Urinary bladder (tissue), 4 donors: Measurements from ENCODE around the gene ZBTB39. TPM values are rescaled to one million over a fixed set of nuclear protein-coding genes. Genes with fewer than 3 reads are reported as not detected.
"Not testable (repeated sequence)": the region's sequence is repeated elsewhere in the genome, so short reads cannot be mapped to it uniquely, and the experiment has no call there.

Experiments
- DNase-seq: peaks from one replicate; pipeline ENCODE4 v3.0.0-alpha.2; 2015; ENCODE audit errors: extremely low spot score
- H3K27ac ChIP-seq: one replicate; pipeline ENCODE4 v1.5.1; 2013; ENCODE audit warnings: low read depth, mild to moderate bottlenecking, moderate library complexity
- H3K36me3 ChIP-seq: one replicate; pipeline ENCODE4 v1.6.1; 2013; ENCODE audit warnings: mild to moderate bottlenecking, moderate library complexity; ENCODE audit not compliant: insufficient read depth
- H3K4me1 ChIP-seq: one replicate; pipeline ENCODE4 v1.6.1; 2013; ENCODE audit warnings: mild to moderate bottlenecking, moderate library complexity; ENCODE audit not compliant: insufficient read depth
- H3K4me3 ChIP-seq: one replicate; pipeline ENCODE4 v1.5.1; 2013; ENCODE audit warnings: low read depth, low read length
- WGBS: extraction: QIAGEN DNeasy Blood & Tissue Kit; methylation state at CpG from one replicate; pipeline ENCODE4 v1.1.7; 2013; 5-methylcytosine and 5-hydroxymethylcytosine counted together
- polyA plus RNA-seq: library from polyadenylated mRNA; stranded (reverse); fragments of 200-250 nt; gene quantifications from one replicate; pipeline ENCODE4 v1.2.3, GENCODE V29; 2013
- total RNA-seq: library from RNA; depleted of rRNA; stranded (reverse); fragments of >200 nt; gene quantifications from one replicate; pipeline ENCODE4 v1.2.3, GENCODE V29; 2014
- donor health status: healthy with polysubstance abuse.
- donor health status: healthy.

Gene ZBTB39
- total and polyA plus RNA-seq, 2 donors = 4.1 to 6.8 TPM

DNA sequence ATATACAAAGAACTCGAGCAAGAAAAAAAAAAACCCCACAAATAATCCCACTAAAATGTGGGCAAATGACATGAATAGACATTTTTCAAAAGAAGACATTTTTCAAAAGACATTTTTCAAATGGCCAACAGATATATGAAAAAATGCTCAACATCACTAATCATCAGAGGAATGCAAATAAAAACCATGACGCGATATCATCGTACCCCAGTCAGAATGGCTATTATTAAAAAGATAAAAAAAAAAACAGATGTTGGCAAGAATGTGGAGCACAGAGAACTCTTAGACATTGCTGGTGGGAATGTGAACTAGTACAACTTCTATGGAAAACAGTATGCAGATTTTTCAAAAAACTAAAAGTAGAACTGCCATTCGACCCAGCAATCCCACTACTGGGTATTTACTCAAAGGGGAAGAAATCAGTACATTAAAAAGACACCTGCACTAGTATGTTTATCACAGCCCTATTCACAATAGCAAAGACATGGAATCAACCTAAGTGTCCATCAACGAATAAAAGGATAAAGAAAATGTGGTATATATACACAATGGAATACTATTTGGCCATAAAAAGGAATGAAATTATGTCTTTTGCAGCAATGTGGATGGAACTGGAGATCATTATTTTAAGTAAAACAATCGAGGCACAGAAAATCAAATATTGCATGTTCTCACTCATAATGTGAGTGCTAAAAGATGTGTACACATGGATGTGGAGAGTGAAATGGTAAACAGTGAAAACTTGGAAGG lies 16.3 kb downstream of the ZBTB39 start:
- no peaks in the 10 kb centered on the region for H3K4me1 ChIP-seq
- DNase-seq = no peak
- no peak overlapping the region for H3K27ac ChIP-seq
- H3K36me3 ChIP-seq = no peaks in the 10 kb centered on the region
- H3K4me3 ChIP-seq = no peak overlapping the region
- WGBS = 64% methylated on average over 7 of the region's 7 CpGs

DNA sequence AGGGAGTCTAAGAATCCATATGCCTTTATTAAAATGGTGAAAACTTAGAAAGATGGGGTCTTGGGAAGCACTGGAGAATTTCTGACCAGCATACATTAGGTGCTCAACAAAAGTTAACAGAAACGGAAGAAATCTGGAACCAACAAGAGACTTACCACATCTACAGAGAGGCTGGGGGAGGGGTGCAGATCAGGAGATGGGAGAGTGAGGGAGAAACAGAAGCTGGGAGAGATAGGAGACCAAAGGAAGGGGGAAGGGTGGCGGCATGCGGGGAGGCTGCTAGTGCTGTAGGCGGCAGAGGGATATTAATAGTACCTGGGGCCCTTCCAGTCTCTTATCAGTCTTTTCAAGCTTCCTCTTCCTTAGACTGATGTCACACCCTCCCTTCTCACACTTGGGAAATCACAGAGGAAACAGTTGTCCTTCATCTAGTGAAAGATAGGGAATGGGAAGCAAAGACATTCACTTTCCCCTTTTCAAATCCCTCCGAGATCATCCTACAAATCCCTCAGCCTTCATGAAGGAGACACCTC lies 18.1 kb downstream of the ZBTB39 start:
- H3K36me3 ChIP-seq = no peaks in the 10 kb centered on the region
- H3K4me1 ChIP-seq = no peaks in the 10 kb centered on the region
- DNase-seq = no peak
- H3K4me3 ChIP-seq = no peak overlapping the region
- no peak overlapping the region for H3K27ac ChIP-seq
- WGBS = 49% methylated on average over 5 of the region's 5 CpGs

DNA sequence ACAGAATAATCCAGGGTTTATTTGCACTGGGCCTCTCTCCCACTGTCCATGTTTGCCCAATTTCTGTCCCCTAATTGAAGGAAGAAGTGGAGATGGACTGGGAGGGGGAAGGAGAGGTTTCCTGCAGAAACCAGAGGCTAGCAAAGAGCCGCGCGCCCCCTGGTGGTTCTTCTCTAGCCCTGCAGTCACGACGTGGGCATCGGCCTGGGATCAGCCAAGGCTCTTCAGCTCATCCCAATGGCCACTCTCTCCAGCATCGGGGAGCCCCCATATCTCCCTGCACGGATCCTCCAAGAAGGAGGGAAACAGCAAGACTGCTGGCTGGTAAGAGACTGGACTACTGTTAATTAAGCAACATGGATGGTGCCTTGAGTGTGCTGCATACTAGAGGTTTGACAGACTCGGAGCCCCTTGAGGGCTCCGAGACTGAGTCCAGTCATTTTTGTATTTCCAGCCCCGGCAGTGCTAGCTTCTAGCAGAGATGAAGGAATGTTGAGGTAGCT lies 18.7 kb downstream of the ZBTB39 start:
- Histone ChIP-seq H3K27ac (no peak overlapping the region), H3K36me3 (no peaks in the 10 kb centered on the region), H3K4me1 (no peaks in the 10 kb centered on the region), H3K4me3 (no peak overlapping the region)
- 23% methylated on average over 11 of the region's 11 CpGs for WGBS
- DNase-seq = peak; percentile 41

DNA sequence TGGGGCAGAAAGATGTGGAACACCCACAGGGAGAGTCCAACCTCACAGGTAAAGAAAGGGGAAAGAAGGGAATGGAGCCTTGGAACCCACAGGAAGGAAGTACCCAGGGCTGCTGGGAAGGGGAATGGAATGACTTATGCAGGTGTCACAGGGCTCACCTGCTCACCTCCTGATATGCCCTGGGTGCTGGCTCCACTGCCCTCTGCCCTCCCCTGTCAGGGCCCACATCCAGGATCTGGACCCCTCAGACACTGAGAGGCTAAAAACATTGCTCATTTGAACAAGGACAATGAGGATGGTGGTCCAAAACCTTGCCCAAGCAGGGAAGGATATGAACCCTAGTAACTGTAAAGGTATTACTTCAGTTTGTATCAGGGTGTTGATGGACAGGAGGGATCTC lies 19.3 kb downstream of the ZBTB39 start:
- DNase-seq = no peak
- H3K4me3 ChIP-seq = no peak overlapping the region
- no peaks in the 10 kb centered on the region for H3K36me3 ChIP-seq
- H3K4me1 ChIP-seq = no peaks in the 10 kb centered on the region
- no peak overlapping the region for H3K27ac ChIP-seq

DNA sequence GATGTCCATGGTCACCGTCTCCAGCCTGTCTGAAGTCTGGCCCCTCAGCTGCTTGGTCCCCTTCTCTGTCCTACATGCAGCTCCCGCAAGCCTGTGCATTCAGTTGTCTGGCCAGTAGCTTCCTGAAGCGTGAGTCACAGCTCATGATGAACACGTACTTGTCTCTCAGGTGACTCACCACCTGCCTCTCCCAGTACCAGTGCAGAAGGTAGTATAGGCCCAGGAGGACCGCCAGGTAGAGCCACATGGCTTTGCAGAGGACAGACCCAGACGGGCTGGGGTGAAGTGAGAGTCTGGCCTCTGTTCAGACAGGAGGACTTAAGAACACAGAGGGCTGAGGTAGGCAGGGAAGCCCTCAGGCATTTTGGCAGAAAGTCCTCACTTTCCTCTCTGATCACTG lies 20.6 kb downstream of the ZBTB39 start:
- not testable (repeated sequence) for H3K27ac ChIP-seq, H3K4me1 ChIP-seq, H3K4me3 ChIP-seq, DNase-seq, H3K36me3 ChIP-seq
- 64% methylated on average over 5 of the region's 6 CpGs for WGBS

DNA sequence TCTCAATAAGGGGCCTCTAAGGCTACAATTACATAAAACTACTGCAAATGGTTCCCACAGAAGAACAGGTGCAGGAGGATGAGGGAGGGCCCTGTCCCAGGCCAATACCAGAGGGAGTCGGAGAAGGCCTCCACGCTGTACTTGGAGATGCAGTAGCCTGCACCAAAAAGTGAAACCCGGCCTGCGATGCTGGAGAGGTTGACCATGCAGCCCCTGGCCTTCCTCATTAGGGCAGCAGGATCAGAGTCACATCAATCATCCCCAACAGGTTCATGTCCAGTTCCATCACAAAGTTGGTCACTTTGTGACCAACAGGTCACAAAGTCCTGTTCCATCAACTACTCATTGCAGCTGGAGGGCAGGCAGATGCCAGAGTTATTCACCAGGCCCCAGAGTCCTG lies 23.0 kb downstream of the ZBTB39 start:
- H3K4me3 ChIP-seq = no peak overlapping the region
- H3K27ac ChIP-seq = no peak overlapping the region
- no peaks in the 10 kb centered on the region for H3K4me1 ChIP-seq
- 97% methylated on average over 4 of the region's 4 CpGs for WGBS
- H3K36me3 ChIP-seq = no peaks in the 10 kb centered on the region
- DNase-seq = no peak

DNA sequence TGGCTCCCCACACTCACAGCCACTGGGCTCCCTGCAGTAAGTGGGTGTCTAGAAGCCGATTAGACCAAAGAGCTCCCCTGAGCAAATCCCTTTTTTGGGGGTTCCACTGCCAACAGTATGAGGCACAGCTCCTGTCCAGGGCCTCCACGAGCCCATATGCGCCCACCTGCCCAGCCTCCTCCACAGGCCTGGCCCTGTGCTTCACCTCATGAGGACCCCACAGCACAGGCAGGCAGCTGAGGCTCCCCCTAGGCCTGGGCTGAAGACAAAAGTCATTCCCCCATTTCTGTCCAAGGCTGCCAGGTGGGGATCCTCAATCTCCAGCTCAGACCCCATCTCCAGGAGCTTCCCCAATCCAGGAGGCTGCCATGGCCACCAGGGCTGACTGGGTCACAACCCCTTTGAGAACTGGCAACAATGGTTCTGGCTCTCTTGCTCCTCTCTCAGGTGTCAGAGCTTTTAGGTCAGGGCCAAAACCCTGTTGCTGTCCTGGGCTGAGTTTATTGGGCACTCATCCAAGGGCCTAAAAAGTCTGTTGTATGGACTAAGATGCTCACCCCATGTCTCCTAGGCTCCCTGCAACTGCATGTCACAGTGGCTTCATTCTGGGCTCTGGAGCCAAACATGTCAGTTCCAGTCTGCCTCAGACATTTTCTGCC lies 23.6 kb downstream of the ZBTB39 start:
- H3K36me3 ChIP-seq, DNase-seq, H3K4me1 ChIP-seq, H3K4me3 ChIP-seq, H3K27ac ChIP-seq: not testable (repeated sequence)
- 86% methylated on average over 3 of the region's 3 CpGs for WGBS

DNA sequence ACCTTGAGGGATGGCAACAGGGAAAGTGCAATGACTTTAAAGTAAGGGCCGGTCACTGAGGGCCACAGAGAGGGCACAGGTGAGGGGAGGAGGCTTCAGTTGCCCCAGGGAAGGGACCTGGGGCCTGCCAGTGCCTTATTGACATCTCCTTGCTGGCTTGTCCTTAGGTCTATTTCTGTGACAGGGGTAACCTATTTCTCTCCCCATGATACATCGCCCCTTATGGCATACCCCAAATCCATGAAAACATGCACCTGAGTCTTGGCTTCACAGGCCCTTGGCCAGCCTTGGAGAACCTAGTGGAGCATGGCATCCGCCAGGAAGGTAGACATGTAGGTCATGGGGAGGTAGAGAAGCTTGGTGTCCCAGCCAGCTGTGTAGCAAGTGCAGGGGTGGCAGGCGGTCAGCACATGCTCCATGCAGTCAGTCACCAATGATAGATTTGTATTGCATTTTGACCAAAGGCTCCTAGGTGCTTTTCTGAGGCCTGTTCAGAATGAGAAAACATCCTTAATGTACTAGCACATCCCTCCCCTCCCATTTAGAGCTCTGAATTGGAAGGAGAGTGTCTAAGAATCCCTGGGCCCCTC lies 25.3 kb downstream of the ZBTB39 start:
- H3K27ac ChIP-seq = no peak overlapping the region
- no peak overlapping the region for H3K4me3 ChIP-seq
- no peak for DNase-seq
- H3K4me1 ChIP-seq = no peaks in the 10 kb centered on the region
- 94% methylated on average over 4 of the region's 4 CpGs for WGBS
- no peaks in the 10 kb centered on the region for H3K36me3 ChIP-seq

DNA sequence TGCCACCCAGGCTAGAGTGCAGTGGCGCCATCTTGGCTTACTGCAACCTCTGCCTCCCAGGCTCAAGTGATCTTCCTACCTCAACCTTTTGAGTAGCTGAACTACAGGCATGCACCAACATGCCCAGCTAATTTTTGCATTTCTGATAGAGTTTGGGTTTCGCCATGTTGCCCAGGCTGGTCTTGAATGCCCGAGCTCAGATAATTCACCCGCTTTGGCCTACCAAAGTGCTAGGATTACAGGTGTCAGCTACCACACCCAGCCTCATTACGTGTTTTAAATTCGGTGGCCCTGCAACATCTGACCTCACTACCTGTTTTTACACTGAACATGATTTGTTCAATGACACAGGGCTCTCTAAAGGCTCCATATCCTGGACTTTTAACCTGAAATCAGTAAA lies 26.1 kb downstream of the ZBTB39 start:
- Histone ChIP-seq H3K27ac (no peak overlapping the region), H3K4me1 (no peaks in the 10 kb centered on the region), H3K4me3 (no peak overlapping the region), H3K36me3 (no peaks in the 10 kb centered on the region)
- WGBS = 95% methylated on average over 6 of the region's 6 CpGs
- DNase-seq = no peak

DNA sequence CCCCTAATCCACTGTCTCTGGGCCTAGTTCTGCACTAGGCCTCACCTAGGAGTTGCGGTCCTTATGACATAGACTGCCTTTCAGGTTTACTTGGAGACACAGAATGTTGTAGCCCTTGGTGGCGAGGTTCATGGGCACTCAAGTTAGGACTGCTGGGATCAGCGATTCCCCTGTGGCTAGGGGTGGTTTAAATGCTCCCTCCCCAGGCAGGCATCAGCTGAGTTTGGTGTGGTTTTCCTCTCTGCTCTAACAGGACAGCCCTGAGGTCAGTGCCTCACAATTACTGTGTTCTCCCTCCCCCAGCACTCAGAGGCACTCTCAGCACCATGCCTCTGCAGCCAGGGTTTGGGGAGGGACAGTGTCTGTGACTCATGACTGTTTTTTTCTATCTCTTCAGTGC lies 26.7 kb downstream of the ZBTB39 start:
- Histone ChIP-seq H3K4me1 (no peaks in the 10 kb centered on the region), H3K27ac (no peak overlapping the region), H3K4me3 (no peak overlapping the region), H3K36me3 (no peaks in the 10 kb centered on the region)
- 96% methylated on average over 3 of the region's 3 CpGs for WGBS
- no peak for DNase-seq

DNA sequence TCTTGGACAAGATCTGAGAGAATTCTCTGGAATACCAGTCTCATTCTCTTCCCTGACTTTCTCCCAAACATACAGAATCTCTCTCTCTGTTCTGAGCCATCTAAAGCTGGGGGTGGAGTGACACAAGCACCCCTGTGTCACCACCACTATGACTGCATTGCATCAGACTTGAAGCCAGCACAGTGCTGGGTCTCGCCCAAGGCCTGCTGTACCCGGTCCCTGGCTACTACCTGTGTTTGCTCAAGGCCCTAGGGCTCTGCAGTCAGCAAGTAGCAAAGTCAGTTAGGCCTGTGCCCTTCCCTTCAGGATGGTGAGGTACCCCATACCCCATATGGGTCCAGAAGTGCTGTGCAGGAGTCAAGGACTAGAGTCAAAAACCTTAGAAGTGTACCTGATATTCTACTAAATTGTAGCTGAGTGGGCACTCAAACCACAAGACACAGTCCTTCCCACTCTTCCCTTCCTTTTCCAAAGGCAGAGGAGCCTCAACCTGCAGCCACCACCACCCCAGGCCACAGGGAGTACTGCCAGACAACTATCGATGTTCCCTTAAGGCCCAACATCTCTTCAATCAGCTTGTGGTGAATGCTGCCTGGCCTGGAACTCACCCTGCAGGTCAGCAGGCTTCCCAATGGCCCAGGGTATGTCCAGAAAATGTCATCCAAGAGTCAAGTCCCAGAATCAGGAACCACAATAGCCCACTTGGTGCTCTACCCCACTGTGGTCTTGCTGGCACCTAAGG lies 27.8 kb downstream of the ZBTB39 start:
- no peaks in the 10 kb centered on the region for H3K4me1 ChIP-seq
- no peak overlapping the region for H3K27ac ChIP-seq
- no peak overlapping the region for H3K4me3 ChIP-seq
- no peaks in the 10 kb centered on the region for H3K36me3 ChIP-seq
- 88% methylated on average over 3 of the region's 3 CpGs for WGBS
- no peak for DNase-seq

DNA sequence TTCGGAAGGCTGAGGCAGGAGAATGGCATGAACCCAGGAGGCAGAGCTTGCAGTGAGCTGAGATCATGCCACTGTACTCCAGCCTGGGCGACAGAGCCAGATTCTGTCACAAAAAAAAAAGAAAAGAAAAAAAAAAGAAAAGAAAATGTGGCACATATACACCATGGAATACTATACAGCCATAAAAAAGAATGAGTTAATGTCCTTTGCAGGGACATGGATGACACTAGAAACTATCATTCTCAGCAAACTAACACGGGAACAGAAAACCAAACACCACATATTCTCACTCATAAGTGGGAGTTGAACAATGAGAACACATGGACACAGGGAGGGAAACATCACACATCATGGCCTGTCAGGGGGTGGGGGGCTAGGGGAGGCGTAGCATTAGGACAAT lies 29.0 kb downstream of the ZBTB39 start:
- not testable (repeated sequence) for H3K4me1 ChIP-seq, H3K27ac ChIP-seq, H3K36me3 ChIP-seq, H3K4me3 ChIP-seq, DNase-seq
- WGBS = 85% methylated on average over 4 of the region's 4 CpGs

DNA sequence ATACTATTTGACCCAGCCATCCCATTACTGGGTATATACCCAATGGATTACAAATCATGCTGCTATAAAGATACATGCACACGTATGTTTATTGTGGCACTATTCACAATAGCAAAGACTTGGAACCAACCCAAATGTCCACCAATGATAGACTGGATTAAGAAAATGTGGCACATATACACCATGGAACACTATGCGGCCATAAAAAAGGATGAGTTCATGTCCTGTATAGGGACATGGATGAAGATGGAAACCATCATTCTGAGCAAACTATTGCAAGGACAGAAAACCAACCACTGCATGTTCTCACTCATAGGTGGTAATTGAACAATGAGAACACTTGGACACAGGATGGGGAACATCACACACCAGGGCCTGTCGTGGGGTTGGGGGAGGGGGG lies 32.1 kb downstream of the ZBTB39 start:
- not testable (repeated sequence) for H3K4me1 ChIP-seq, H3K4me3 ChIP-seq, DNase-seq, H3K36me3 ChIP-seq, H3K27ac ChIP-seq
- WGBS = 92% methylated on average over 3 of the region's 3 CpGs
